GM18498 (cell line): ENCODE results near the gene IL5.
A peak's percentile ranks its signal among the peaks of the same experiment; 100 is the strongest.
"Not testable (repeated sequence)": the region's sequence is repeated elsewhere in the genome, so short reads cannot be mapped to it uniquely, and the experiment has no call there.

Experiments used
- ATAC-seq: cut with Tn5 transposase; IDR thresholded peaks from one replicate; pipeline ENCODE4 v1.9.1; 2021; ENCODE audit warnings: mild to moderate bottlenecking, moderate library complexity; ENCODE audit not compliant: unreplicated experiment

IL5 gene

DNA sequence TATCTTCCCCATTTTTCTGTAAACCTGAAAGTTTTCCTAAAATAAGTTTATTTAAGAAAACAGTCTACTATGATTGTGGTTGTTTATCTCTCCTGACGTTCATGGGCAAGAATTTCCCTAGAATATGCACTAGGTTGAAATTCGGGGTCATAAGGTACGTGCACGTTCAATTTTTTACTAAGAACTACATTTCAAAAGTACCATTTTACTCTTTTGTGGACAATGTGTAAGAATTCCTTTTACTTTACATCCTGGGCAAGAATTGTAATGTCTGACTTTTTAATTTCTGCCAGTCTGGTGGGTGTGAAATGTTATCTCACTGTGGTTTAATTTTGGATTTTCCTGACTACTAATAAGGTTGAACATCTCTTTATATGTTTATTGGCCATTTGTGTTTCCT is 12.4 kb downstream of the IL5 start:
- no peak for ATAC-seq

GRCh38 chr5:132528866-132529634 is 14.3 kb downstream of the IL5 start:
- no peak for ATAC-seq

GRCh38 chr5:132528021-132528420 is 15.3 kb downstream of the IL5 start:
- no peak for ATAC-seq

- ATAC-seq: peak; percentile 10
Measured at GRCh38 chr5:132526974-132527564, 16.3 kb downstream of the IL5 start.

DNA sequence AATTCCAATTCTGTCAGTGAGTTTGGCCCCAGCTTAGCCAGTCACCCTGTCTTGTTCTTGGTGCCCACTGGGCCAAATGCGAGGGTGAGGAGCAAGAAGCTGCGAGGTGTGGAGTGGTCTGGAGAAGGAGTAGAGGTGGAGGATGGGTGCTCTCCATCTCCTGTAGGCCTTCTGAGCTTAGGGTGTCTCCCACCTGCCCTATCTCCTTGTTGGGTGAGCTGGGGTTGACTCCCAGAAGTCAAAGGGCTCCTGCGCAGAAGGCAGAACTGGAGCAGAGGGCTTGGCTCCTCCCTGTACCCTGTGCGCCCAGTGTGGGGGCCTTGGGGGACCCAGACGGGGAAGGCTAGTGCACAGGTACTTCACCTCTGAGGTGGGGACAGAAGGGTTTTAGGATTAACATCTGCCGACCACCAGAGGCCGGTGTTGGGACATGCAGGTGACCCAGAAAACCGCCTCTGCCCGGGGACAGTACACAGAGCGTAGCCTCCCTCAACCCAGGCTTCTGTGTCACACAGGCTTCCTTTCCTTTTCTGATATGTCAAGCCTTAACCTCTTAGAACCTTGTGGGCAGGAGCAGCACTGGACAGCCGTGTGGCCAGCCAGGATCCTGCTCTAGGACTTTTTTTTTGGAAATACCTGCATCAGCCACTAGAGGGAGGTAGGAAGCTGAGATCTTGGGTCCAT is 16.9 kb downstream of the IL5 start:
- ATAC-seq: peak; percentile 51

DNA sequence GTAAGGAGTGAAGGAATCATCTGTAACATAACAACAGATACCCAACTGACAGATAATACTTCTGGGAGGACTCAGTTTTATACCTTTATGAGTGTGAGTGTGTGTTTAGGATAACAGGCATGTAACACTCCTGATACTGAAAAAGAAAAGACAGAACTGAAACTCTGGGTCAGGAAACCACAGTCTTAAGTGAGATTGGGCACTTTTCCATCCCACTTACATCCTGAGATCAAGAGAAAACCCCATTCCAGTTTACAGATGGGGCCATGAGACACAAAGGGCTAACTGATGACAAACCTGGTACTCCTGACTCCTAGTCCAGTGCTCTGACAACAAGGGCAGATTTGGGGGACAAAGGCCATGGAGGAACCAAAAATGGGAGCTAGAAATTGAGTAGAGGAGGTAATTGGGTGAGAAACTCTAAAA is 18.0 kb downstream of the IL5 start:
- ATAC-seq: peak; percentile 73

GRCh38 chr5:132524877-132525276 is 18.4 kb downstream of the IL5 start:
- ATAC-seq: not testable (repeated sequence)

- not testable (repeated sequence) for ATAC-seq
Measured at GRCh38 chr5:132522067-132522466, 21.3 kb downstream of the IL5 start.

GRCh38 chr5:132513618-132514336 is 29.5 kb downstream of the IL5 start:
- ATAC-seq: not testable (repeated sequence)

DNA sequence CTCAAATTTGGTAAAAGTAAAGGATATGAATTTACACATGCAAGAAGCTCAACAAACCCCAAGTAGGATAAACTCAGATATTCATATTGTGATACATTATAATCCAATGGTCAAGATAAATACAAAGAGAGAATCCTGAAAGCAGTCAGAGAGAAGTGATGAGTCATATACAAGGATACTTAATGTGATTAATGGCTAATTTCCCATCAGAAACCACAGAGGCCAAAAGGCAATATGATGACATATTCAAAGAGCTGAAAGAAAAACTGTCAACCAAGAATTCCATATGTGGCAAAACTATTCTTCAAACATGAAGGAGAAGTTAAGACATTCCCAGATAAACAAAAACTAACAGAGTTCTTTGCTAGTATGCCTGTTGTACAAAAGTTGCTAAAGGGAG is 33.2 kb downstream of the IL5 start:
- no peak for ATAC-seq

- peak; percentile 68 for ATAC-seq
Measured at GRCh38 chr5:132506094-132506692, 37.1 kb downstream of the IL5 start.

GRCh38 chr5:132505641-132506040 is 37.7 kb downstream of the IL5 start:
- no peak for ATAC-seq

DNA sequence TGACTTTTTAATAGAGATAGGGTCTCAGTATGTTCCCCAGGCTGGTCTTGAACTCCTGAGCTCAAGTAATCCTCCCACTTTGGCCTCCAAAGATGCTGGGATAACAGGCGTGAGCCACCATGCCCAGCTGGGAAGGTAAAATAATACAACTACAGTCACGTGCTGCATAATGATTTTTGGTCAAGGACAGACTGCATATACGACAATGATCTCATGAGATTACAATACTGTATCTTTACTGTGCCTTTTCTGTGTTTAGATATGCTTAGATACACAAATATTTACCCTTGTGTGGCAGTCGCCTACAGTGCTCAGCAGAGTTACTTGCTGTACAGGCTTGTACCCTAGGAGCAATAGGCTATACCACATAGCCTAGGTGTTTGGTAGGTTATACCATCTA is 38.6 kb downstream of the IL5 start:
- no peak for ATAC-seq

- ATAC-seq: no peak
Measured at GRCh38 chr5:132503244-132503643, 40.1 kb downstream of the IL5 start.

GRCh38 chr5:132501961-132502931 is 41.1 kb downstream of the IL5 start:
- ATAC-seq: no peak

DNA sequence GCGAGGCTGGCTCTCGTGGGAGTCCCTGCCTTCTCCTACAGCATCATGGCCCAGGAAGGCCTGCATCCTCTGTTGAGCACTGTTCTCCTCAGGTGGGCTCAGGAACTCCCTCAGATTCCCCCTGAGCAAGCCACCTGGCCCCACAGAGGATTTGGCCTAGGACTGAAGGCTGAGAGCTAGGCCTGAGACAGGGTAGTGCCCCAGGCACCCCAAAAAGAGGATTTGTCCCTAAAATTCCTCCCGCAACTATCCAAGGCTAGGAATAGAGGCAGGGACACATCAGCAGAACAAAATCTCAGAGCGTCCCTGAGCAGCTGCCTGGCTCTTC is 41.7 kb downstream of the IL5 start:
- ATAC-seq: no peak

DNA sequence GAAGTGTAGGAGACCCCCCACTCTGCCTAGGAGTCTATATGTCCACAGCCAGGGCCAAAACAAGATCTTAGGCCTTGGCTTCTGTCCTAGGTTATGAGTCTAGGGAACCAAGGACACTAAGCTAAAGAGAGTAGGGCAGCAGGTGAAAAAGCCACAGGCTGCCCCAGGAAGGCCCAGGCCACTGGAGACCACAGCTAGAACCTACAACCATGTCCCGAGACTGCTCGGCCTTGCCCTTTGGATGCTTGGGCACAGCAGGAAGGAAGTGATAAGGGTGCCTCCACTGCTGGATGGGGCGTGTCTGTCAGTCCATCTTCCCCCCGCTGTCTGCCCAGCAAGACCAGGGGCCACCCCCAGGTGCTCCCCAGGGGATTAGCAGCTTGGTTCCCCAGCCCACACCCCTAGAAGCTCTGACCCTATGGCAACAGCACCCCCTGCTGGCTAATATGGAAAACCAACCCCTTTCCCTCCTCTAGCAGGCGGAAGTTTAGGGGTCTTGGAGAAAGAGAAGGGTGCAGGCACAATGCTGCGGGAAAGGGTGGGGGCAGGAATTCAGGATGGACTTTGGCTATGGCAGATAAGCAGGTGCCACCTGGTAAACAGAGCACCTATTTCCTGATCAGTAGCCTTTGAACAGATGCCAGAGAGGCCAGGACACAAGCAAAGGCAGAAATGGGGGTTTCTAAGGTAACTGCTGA is 42.2 kb downstream of the IL5 start:
- ATAC-seq: no peak

GRCh38 chr5:132500244-132500930 is 42.9 kb downstream of the IL5 start:
- no peak for ATAC-seq
